Fibroblast of pulmonary artery (primary cell): ENCODE results near the gene GALM.

ENCODE experiments used
- DNase-seq: peaks from one replicate; pipeline ENCODE4 v3.0.0-alpha.2; 2010; ENCODE audit warnings: low read depth
- H3K4me3 ChIP-seq: replicated peaks from 2 replicates; pipeline ENCODE4 v1.5.1; 2011; ENCODE audit warnings: low read depth, mild to moderate bottlenecking, control low read depth, low read length, moderate library complexity
- TF ChIP-seq, protein P1 (sequence below): IDR thresholded peaks from 2 replicates; pipeline ENCODE4 v1.5.1; 2011; ENCODE audit warnings: mild to moderate bottlenecking, control low read depth, low read length, inconsistent platforms; ENCODE audit errors: missing control alignments

GALM gene

DNA sequence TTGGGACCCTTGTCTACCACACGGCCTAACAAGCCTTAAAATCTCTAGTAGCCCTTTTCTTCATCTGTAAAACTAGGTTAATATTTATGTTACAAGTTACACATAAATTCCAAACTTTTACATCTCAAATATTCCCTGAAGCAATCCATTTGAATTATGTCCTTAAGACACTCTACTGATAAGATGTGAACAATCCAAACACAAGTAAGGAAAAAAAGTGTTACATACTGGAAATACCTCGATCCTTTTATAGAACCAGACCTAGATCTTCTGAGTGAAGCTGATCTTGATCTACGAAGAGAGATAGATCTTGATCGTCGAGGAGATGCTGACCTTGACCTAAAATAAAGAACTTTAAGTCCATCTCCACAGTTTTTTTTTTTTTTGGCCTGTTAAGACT, 81.9 kb downstream of the GALM start:
- no peak overlapping the region for H3K4me3 ChIP-seq
- DNase-seq: no peak
- TF ChIP-seq, protein P1, sequence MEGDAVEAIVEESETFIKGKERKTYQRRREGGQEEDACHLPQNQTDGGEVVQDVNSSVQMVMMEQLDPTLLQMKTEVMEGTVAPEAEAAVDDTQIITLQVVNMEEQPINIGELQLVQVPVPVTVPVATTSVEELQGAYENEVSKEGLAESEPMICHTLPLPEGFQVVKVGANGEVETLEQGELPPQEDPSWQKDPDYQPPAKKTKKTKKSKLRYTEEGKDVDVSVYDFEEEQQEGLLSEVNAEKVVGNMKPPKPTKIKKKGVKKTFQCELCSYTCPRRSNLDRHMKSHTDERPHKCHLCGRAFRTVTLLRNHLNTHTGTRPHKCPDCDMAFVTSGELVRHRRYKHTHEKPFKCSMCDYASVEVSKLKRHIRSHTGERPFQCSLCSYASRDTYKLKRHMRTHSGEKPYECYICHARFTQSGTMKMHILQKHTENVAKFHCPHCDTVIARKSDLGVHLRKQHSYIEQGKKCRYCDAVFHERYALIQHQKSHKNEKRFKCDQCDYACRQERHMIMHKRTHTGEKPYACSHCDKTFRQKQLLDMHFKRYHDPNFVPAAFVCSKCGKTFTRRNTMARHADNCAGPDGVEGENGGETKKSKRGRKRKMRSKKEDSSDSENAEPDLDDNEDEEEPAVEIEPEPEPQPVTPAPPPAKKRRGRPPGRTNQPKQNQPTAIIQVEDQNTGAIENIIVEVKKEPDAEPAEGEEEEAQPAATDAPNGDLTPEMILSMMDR: no peak

DNA sequence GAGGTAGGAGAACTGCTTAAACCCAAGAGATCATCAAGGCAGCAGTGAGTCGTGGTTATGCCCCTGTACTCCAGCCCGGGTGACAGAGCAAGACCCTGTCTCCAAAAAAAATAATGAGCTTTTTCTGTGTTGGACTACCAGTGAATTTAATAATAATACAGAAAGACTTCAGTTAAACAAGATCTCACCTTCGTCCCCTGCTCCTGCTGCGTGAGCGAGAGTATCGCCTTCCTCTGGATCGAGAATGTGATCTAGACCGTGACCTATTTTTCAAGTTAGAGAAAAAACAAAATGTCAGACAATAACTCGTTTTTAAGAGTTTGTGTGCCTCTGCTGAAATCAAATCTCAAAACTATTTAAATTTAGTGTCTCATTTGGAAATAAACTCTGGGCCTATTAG, 82.5 kb downstream of the GALM start:
- TF ChIP-seq, protein P1: no peak
- DNase-seq: no peak
- no peak overlapping the region for H3K4me3 ChIP-seq

DNA sequence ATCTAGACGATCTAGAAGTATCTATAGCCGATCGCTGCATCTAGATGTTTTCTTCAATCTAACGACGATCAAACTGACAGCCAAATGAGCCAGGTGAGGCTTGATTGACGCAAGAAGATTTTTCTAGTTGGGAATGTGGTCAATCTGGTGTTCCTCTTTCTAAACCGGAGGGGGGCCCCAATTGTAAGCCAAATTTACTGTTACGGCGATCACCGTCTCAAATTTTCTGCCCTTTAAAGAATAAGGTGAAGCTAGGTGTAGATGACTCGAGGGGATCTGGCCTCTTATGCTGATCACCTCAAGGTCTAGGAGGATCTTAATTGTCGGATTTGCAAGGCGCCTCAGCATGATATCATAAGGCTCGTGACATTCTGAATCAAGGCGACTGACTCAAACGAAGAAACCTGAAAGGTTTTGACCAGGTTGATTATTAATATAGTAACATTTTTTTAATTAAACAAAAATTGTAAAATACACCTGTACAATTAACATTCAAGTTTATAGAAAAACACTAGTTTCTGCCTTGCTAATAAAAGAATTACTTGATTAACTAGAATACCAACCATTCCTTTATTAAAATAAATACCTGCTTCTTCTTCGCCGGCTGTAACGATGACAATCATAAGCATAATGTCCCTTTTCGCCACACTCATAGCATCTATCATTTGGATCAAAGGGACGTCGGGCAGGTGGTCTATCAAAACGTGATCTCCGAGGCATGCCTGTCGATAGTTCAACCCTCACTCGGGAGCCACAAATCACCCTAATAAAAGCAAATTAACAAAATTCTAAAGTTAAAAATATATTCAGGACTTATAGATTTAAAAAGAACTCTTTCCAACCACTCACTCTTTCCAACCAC, 83.3 kb downstream of the GALM start:
- no peak for DNase-seq
- TF ChIP-seq, protein P1: no peak
- H3K4me3 ChIP-seq: peak overlapping the region; percentile 99

DNA sequence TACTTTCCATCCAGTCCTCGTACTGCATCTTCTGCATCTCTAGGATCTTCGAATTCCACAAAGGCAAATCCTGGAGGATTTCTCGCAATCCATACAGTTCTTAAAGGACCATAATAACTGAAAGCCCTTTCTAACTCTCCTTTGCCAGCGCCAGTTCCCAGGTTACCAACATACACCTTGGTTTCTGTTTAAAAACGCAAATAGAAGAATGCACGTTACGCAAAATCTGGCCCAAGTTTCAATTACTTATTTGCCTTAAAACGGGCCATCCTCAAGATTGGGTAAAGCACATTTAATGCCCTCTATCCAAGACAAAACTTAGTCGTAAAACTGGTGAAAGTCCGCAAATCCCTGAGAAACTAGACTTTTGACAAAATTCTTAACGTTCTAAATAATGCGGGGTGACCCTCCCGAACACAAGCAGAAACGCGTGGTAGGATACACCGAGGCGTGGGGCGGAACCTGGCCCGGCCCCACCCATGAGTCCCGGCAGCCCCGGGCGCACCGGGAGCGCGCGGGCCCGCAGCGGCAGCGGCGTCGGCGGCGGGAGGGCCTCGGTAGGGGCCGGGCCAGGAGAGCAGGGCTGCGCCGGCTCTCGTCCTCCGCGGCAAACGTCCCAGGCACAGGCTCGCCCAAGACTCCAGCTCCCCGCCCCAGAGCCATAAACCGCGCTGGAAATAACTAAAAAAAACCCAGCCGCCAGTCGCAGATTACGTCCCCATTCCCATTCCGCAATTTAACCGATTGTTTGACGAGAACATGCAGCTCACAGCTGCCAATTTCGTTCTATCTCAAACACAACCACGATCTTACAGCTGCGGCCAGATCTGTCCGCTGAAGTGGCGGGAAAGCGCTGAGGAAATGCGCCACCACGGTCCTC, 84.3 kb downstream of the GALM start:
- peak overlapping the region; percentile 99 for H3K4me3 ChIP-seq
- TF ChIP-seq, protein P1: no peak
- peak; percentile 25 for DNase-seq

DNA sequence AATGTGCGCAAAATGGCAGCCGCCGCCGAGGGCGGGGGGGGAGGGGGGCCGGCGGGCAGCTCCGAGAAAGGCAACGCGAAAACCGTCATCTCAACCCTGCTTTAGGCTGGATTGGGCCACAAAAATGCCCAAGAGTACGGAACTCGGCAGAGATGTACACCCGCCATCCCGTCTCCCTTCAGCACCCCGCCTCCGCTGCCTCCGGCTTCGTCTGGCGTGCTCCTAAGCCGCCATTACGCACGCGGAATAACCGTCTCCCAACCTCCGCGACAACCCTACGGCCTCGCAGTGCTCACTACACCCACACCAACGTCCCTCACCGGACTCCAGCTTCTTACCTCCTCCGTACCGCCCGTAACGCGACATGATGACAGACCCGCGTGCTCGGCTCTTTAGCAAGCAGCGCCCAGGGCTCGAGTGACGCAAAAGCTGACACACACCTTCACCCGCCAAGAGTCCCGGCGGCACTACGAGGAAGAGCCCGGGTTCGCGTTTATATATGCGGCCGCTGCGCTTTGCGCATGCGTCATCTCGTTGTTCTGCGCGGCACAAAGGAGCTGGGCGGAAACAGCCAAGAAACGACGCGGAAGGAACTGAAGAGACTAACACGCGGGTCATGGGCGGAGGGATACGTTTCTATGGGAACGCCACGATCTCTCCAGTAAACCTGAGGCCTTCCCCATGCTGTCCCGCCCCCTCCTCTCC, 85.1 kb downstream of the GALM start, which contains the start of gene SRSF7:
TSS of gene SRSF7 (minus strand) at position 471 of the 705 bp plus-strand sequence. CDS start at position 366, 105 bp downstream.
- TF ChIP-seq, protein P1: no peak
- peak; percentile 100 for DNase-seq
- peak within 1 kb of the TSS; percentile 99 for H3K4me3 ChIP-seq

DNA sequence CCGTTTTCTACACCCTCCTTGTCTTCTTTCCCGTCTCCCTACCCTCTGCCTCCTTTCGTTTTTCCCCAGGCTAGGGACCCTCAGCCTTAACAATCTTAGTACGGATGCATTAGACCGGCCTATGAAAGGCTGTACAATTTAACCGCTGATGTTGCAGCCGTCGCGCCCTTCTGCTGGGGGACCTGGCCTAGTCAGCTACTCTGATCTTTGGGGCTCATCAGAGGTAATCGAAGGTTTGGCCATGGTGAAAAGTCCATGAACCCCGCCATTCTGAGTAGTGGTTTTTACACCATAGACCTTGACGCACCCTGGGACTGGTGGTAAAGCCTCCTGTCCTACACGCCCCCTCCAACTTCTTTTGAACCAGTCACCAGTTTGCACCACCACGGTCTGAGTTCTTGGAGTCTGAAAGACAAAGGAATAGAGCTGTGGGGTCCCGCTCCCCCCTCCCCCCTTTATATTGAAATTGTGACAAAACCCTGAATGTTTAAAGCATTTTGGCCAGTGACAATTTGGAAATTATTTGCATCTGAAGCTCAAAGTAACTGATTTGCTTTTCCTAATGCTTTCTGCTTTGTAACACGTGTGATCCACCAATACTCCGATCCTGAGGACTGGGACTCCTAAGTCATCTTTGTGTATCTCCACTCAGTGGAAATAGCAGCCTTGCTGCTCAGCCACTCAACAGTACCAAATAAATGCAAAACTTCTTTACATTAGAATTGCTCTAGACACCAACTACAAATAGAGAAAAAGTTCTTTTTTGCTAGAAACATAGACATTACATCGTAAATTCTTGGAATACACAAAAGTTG, 85.9 kb downstream of the GALM start:
- TF ChIP-seq, protein P1: no peak
- peak overlapping the region; percentile 99 for H3K4me3 ChIP-seq
- DNase-seq: no peak
